WERI-Rb-1 (cell line): ENCODE data around the gene ZSWIM3.
"Not testable (repeated sequence)": the region's sequence is repeated elsewhere in the genome, so short reads cannot be mapped to it uniquely, and the experiment has no call there.

ENCODE experiments used
- DNase-seq: peaks from one replicate; pipeline ENCODE4 v3.0.0-alpha.2; 2020
- H3K27ac ChIP-seq: fragments of 250-450 bp; sonication (Bioruptor Pico); 2 replicates; pipeline ENCODE4 v1.5.1; 2020; ENCODE audit warnings: mild to moderate bottlenecking, moderate library complexity
- H3K27me3 ChIP-seq: fragments of 250-450 bp; sonication (Bioruptor Pico); 2 replicates; pipeline ENCODE4 v1.5.1; 2021; ENCODE audit warnings: mild to moderate bottlenecking, low read depth, moderate library complexity; ENCODE audit not compliant: insufficient read depth, severe bottlenecking
- H3K36me3 ChIP-seq: fragments of 250-450 bp; sonication (Bioruptor Pico); 2 replicates; pipeline ENCODE4 v1.5.1; 2020; ENCODE audit warnings: mild to moderate bottlenecking, moderate library complexity
- H3K4me3 ChIP-seq: 2 replicates; pipeline ENCODE4 v1.5.1; 2011; ENCODE audit warnings: low read depth, mild to moderate bottlenecking, control low read depth, low read length
- H3K9me3 ChIP-seq: fragments of 250-450 bp; sonication (Bioruptor Pico); 2 replicates; pipeline ENCODE4 v1.5.1; 2021; ENCODE audit warnings: mild to moderate bottlenecking, moderate library complexity; ENCODE audit not compliant: severe bottlenecking
- TF ChIP-seq, protein P1 (sequence below): IDR thresholded peaks from 2 replicates; pipeline ENCODE4 v1.5.1; 2011; ENCODE audit warnings: low read depth, mild to moderate bottlenecking, control low read depth, inconsistent platforms, low read length

Gene ZSWIM3

GRCh38 chr20:45828589-45828988 lies 28.8 kb upstream of the ZSWIM3 start:
- DNase-seq = no peak
- Histone ChIP-seq H3K36me3 (no peaks in the 10 kb centered on the region), H3K27me3 (no peaks in the 10 kb centered on the region), H3K4me3 (no peak overlapping the region), H3K9me3 (no peaks in the 10 kb centered on the region), H3K27ac (no peak overlapping the region)
- TF ChIP-seq, protein P1, sequence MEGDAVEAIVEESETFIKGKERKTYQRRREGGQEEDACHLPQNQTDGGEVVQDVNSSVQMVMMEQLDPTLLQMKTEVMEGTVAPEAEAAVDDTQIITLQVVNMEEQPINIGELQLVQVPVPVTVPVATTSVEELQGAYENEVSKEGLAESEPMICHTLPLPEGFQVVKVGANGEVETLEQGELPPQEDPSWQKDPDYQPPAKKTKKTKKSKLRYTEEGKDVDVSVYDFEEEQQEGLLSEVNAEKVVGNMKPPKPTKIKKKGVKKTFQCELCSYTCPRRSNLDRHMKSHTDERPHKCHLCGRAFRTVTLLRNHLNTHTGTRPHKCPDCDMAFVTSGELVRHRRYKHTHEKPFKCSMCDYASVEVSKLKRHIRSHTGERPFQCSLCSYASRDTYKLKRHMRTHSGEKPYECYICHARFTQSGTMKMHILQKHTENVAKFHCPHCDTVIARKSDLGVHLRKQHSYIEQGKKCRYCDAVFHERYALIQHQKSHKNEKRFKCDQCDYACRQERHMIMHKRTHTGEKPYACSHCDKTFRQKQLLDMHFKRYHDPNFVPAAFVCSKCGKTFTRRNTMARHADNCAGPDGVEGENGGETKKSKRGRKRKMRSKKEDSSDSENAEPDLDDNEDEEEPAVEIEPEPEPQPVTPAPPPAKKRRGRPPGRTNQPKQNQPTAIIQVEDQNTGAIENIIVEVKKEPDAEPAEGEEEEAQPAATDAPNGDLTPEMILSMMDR = no peak

DNA sequence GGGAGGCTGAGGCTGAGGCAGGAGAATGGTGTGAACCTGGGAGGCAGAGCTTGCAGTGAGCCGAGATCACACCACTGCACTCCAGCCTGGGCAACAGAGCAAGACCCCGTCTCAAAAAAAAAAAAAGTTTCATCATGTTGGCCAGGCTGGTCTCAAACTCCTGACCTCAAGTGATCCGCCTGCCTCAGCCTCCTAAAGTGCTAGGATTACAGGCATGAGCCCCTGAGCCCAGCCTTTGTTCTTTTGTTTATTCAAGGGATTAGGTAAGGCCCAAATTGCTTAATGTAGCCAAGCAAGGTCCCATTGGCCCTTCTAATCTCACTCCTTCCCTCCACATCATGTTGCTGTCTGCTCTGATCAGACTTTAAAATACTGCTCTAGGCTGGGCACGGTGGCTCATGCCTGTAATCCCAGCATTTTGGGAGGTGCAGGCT lies 27.7 kb upstream of the ZSWIM3 start:
- not testable (repeated sequence) for H3K36me3 ChIP-seq, H3K27ac ChIP-seq, H3K27me3 ChIP-seq, H3K4me3 ChIP-seq, H3K9me3 ChIP-seq, DNase-seq

DNA sequence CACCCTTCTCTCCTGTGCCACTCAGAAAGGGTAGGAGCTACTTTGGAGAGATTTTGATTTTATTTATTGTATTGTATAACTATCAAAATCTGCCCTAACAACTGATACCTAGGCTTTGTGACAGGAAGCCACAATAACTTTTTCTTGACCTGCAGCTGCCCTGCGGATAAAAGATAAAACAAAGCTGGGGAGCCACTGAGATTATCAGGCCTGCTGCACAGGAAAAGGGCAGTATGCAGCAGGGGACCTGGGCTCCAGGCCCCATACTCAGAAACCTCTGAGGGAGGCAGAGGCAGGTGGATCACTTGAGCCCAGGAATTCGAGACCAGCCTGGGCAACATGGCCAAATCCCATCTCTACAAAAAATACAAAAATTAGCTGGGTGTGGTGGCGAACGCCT lies 24.8 kb upstream of the ZSWIM3 start:
- Histone ChIP-seq H3K36me3 (peaks cover 8% of the 10 kb centered on the region; the same call in 1 of the 2 replicates), H3K27me3 (no peaks in the 10 kb centered on the region), H3K9me3 (no peaks in the 10 kb centered on the region), H3K27ac (no peak overlapping the region; the same call in 1 of the 2 replicates), H3K4me3 (no peak overlapping the region)
- TF ChIP-seq, protein P1 = no peak
- no peak for DNase-seq

DNA sequence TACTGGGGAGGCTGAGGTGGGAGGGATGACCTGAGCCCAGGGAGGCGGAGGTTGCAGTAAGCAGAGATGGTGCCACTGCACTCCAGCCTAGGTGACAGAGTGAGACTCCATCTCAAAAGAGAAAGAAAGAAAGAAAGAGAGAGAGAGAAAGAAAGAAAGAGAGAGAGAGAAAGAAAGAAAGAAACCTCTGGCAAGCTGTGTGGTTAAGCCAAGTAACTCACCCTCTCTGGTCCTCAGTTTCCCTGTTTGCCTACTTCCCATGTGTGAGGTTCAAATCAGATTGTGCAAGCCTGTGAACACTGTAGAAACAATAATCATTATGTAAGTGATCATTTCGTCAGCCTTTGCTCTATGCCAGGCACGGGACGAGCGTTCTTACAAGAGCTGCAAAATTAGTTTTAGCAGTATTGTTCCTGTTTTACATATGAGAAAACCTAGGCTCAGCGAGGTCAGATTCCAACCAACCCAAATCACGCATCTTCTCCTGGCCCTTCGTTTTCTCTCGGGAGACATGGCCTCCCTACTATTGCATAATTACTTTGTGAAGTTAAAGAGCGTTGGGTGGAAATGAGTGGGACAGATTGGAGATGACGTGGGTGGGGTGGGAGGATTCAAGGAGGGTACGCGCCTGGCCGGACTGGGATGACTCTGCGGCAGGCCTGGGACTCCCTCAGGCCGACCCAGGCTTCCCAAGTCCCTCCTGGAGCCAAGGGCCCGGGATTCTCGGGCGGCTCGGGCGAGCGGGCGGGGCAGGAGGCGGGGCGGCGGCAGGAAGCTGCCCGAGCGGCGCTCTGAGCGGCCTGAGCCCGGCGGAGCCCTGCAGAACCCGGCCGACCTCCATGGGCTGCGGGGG lies 24.2 kb upstream of the ZSWIM3 start, which contains the start of gene SNX21:
Gene SNX21 (plus strand): TSS at position 770 of the 853 bp plus-strand sequence. CDS start 121 bp downstream, outside the sequence.
- Histone ChIP-seq H3K27ac (peak within 1 kb of the TSS; percentile 56), H3K27me3 (no peaks in the 10 kb centered on the region), H3K9me3 (no peaks in the 10 kb centered on the region), H3K4me3 (peak within 1 kb of the TSS; percentile 67), H3K36me3 (peaks cover 8% of the 10 kb centered on the region; the same call in 1 of the 2 replicates)
- peak; percentile 82 for DNase-seq
- TF ChIP-seq, protein P1 = no peak

GRCh38 chr20:45833883-45834796 lies 23.3 kb upstream of the ZSWIM3 start:
- Histone ChIP-seq H3K36me3 (peaks cover 8% of the 10 kb centered on the region; the same call in 1 of the 2 replicates), H3K4me3 (peak overlapping the region; percentile 67), H3K9me3 (no peaks in the 10 kb centered on the region), H3K27ac (peak overlapping the region; percentile 56), H3K27me3 (no peaks in the 10 kb centered on the region)
- peak; percentile 80 for DNase-seq
- TF ChIP-seq, protein P1 = no peak

GRCh38 chr20:45834797-45835161 lies 22.6 kb upstream of the ZSWIM3 start:
- Histone ChIP-seq H3K4me3 (peak overlapping the region; percentile 67; the same call in 1 of the 2 replicates), H3K36me3 (peaks cover 8% of the 10 kb centered on the region; the same call in 1 of the 2 replicates), H3K27me3 (no peaks in the 10 kb centered on the region), H3K9me3 (no peaks in the 10 kb centered on the region), H3K27ac (no peak overlapping the region)
- no peak for DNase-seq
- TF ChIP-seq, protein P1 = no peak
